Thyroid gland (tissue), 4 donors: Measurements from ENCODE around the gene PTPRG. TPM values are rescaled to one million over a fixed set of nuclear protein-coding genes. Genes with fewer than 3 reads are reported as not detected.

ENCODE experiments used
- DNase-seq, 2 donors: peaks; one replicate each; pipeline ENCODE4 v3.0.0-alpha.2; 2019
- H3K27ac ChIP-seq, 3 donors: fragments of 200-600 bp; sonication (generic); 1 replicate in 2 of 3; 2 replicates in 1 of 3; pipeline ENCODE4 v1.5.1; 2016 to 2019; ENCODE audit warnings: mild to moderate bottlenecking in 1 of 3, moderate library complexity in 1 of 3
- H3K27me3 ChIP-seq: fragments of 200-600 bp; sonication (generic); one replicate; pipeline ENCODE4 v1.5.1; 2019
- H3K36me3 ChIP-seq, 2 donors: fragments of 200-600 bp; sonication (generic); one replicate each; pipeline ENCODE4 v1.5.1; 2016 to 2019
- H3K4me1 ChIP-seq, 2 donors: fragments of 200-600 bp; sonication (generic); one replicate each; pipeline ENCODE4 v1.5.1; 2017 to 2019
- H3K4me3 ChIP-seq, 3 donors: fragments of 200-600 bp; sonication (generic); replicated peaks in 1 of 3; 1 replicate in 2 of 3; 2 replicates in 1 of 3; pipeline ENCODE4 v1.5.1; 2016; ENCODE audit warnings: mild to moderate bottlenecking in 1 of 3
- H3K9me3 ChIP-seq: fragments of 200-600 bp; sonication (generic); one replicate; pipeline ENCODE4 v1.5.1; 2017
- POLR2A ChIP-seq, 2 donors: fragments of 450-650 bp; IDR thresholded peaks; one replicate each; pipeline ENCODE4 v1.6.1; 2017; ENCODE audit warnings: antibody characterized with exemption in 2 of 2, mild to moderate bottlenecking in 2 of 2, moderate library complexity in 1 of 2
- WGBS, 2 donors: methylation state at CpG; one replicate each; pipeline ENCODE4 v1.1.5; 2017; 5-methylcytosine and 5-hydroxymethylcytosine counted together
- intact Hi-C: fragments of 100-400 bp; cut with DNase I; formaldehyde crosslinking; loops from one replicate; pipeline ENCODE4 v1.15.1; 2023
- total RNA-seq, 4 donors: library from RNA; depleted of rRNA; stranded (reverse); fragments of >200 nt; gene quantifications; one replicate each; pipeline ENCODE4 v1.2.3, GENCODE V29; 2016
- TF ChIP-seq, protein P1 (sequence below), 6 experiments: fragments of 200-600 bp in 3 of 6; fragments of 450-650 bp in 3 of 6; sonication (generic) in 3 of 6; IDR thresholded peaks; one replicate each; pipeline ENCODE4 v1.5.1; 2016 to 2019; ENCODE audit warnings: antibody characterized with exemption in 6 of 6, mild to moderate bottlenecking in 2 of 6, inconsistent platforms in 1 of 6, moderate library complexity in 1 of 6

PTPRG gene
- total RNA-seq, 4 donors from 2014 or later: 81.6 to 207 (median 132) TPM

DNA sequence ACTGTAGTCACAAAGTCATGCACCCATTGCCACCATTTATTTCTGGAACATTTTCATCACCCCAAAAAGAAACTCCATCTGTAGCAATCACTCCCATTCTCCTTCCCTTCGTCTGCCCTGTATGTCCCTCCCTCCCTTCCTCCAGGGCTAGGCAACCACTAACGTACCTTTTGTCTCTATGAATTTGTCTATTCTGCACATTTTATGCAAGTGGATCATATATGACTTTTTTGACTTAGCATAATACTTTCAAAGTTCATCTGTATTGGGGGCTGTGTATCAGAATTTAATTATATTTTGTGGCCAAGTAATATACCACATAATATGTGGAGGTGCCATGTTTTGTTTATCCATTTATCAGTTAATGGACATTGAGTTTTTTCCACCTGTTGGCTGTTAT is 610.4 kb downstream of the PTPRG start:
- 93 to 98% methylated on average over 2 of the region's 2 CpGs for WGBS, 2 donors
- DNase-seq: no peak
- Histone ChIP-seq H3K36me3 (no peaks in the 10 kb centered on the region), H3K27ac (no peak overlapping the region), H3K27me3 (no peaks in the 10 kb centered on the region), H3K4me3 (no peak overlapping the region), H3K4me1 (peaks cover 10 to 12% of the 10 kb centered on the region in 2 donors), H3K9me3 (no peaks in the 10 kb centered on the region)
- intact Hi-C loops: no loop called here
- TF ChIP-seq, protein P1, sequence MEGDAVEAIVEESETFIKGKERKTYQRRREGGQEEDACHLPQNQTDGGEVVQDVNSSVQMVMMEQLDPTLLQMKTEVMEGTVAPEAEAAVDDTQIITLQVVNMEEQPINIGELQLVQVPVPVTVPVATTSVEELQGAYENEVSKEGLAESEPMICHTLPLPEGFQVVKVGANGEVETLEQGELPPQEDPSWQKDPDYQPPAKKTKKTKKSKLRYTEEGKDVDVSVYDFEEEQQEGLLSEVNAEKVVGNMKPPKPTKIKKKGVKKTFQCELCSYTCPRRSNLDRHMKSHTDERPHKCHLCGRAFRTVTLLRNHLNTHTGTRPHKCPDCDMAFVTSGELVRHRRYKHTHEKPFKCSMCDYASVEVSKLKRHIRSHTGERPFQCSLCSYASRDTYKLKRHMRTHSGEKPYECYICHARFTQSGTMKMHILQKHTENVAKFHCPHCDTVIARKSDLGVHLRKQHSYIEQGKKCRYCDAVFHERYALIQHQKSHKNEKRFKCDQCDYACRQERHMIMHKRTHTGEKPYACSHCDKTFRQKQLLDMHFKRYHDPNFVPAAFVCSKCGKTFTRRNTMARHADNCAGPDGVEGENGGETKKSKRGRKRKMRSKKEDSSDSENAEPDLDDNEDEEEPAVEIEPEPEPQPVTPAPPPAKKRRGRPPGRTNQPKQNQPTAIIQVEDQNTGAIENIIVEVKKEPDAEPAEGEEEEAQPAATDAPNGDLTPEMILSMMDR (IDR thresholded peaks at IDR 0.05): no peak
- TF ChIP-seq POLR2A (IDR thresholded peaks at IDR 0.05): no peak

DNA sequence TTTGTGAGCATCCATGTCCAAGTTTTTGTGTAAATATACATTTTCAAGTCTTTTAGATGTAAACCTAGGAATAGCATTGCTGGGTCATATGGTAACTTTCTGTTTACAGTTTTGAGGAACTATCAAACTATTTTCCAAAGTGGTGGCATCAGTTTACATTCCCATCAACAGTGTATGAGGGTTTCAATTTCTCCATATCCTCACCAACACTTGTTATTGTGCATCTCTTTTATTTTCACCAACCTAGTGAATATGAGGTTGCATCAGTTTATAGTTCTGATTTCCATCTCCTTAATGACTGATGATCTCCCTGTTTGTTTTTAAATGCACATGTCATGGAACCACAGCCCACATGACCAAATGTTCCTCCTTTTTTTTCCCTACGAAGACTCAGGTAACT is 610.8 kb downstream of the PTPRG start:
- Histone ChIP-seq H3K27ac (no peak overlapping the region), H3K4me1 (peaks cover 10 to 12% of the 10 kb centered on the region in 2 donors), H3K27me3 (no peaks in the 10 kb centered on the region), H3K36me3 (no peaks in the 10 kb centered on the region), H3K9me3 (no peaks in the 10 kb centered on the region), H3K4me3 (no peak overlapping the region)
- 96 to 97% methylated on average over 1 of the region's 1 CpG for WGBS, 2 donors
- intact Hi-C loops: no loop called here
- no peak for DNase-seq
- TF ChIP-seq, protein P1 (IDR thresholded peaks at IDR 0.05): no peak
- no peak for TF ChIP-seq POLR2A (IDR thresholded peaks at IDR 0.05)

DNA sequence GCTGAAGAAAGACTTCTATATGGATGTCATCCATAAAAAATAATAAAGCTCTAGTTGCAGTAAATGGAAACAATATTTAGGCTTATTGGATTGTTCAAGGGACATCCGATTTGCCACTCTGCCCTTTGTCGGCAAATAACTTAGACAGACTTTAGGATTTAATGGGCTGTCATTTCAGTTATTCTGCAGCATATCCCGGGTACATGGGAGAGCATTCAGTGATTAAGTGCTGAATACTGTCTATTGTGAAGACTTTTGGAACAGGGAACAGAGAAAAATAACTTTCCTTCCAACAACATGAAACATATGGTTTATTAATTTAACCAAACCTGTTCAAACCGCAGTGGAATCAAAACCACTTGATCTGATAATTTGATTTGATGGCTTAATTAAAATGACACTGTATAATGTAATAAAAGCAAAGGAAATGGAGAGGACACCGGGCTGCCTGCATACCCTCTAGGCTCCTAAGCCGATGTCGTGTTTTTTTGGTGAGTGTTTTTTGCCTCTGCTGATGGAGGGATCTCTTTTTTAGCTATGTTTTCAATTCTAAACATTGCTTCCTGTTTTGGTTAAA is 612.7 kb downstream of the PTPRG start:
- H3K9me3 ChIP-seq: no peaks in the 10 kb centered on the region
- H3K27me3 ChIP-seq: no peaks in the 10 kb centered on the region
- 85 to 90% methylated on average over 7 of the region's 7 CpGs for WGBS, 2 donors
- no peak overlapping the region for H3K27ac ChIP-seq
- TF ChIP-seq, protein P1 (IDR thresholded peaks at IDR 0.05): no peak
- intact Hi-C loops: no loop called here
- H3K36me3 ChIP-seq: no peaks in the 10 kb centered on the region
- peaks cover 10 to 12% of the 10 kb centered on the region in 2 donors for H3K4me1 ChIP-seq
- DNase-seq: no peak
- no peak overlapping the region for H3K4me3 ChIP-seq

DNA sequence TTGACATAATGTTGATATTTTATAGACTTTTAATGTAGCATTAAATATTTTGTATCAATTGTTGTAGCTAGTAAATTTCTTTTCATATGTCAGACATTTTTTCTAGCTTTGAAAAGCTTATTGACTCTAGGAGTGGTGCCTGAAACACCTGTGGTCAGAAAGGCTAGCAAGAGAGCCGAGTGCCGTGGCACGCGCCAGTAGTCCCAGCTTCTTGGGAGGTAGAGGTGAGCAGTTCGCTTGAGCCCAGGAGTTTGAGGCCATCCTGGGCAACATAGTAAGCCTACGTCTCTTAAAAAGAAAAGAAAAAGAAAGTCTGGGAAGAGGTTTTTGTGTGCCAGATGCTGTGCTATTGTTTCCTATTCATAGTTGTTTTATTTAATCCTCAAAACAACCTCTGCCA is 613.8 kb downstream of the PTPRG start:
- Histone ChIP-seq H3K4me1 (peaks cover 16 to 20% of the 10 kb centered on the region in 2 donors), H3K27me3 (no peaks in the 10 kb centered on the region), H3K36me3 (no peaks in the 10 kb centered on the region), H3K9me3 (no peaks in the 10 kb centered on the region), H3K4me3 (no peak overlapping the region), H3K27ac (no peak overlapping the region)
- 39 to 40% methylated on average over 6 of the region's 6 CpGs for WGBS, 2 donors
- intact Hi-C loops: no loop called here
- no peak for TF ChIP-seq POLR2A (IDR thresholded peaks at IDR 0.05)
- TF ChIP-seq, protein P1 (IDR thresholded peaks at IDR 0.05): no peak
- peak; percentile 52 to 72 for DNase-seq

DNA sequence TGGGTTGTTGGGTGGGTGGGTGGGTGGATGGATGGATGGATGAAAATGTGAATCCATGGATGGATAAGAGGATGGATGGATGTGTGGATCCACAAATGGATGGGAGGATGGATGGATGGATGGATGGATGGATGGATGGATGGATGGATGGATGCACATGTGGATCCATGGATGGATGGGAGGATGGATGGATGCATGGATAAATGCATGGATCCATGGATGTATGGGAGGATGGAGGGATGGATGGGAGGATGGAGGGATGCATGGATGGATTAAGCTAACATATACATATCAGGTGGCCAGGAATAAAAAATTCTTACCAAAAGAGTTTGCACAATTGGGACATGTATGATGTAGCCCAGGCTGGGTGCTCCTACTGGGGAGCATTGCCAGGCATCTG is 616.7 kb downstream of the PTPRG start:
- Histone ChIP-seq H3K27me3 (no peaks in the 10 kb centered on the region), H3K9me3 (no peaks in the 10 kb centered on the region), H3K4me1 (peaks cover 16 to 18% of the 10 kb centered on the region in 2 donors), H3K36me3 (no peaks in the 10 kb centered on the region), H3K27ac (no peak overlapping the region), H3K4me3 (no peak overlapping the region)
- TF ChIP-seq, protein P1 (IDR thresholded peaks at IDR 0.05): no peak
- TF ChIP-seq POLR2A (IDR thresholded peaks at IDR 0.05): no peak
- intact Hi-C loops: no loop called here
- no peak for DNase-seq
